Limb (tissue), 2 donors: ENCODE results near the gene PRDM5.
"Not testable (repeated sequence)": the region's sequence is repeated elsewhere in the genome, so short reads cannot be mapped to it uniquely, and the experiment has no call there.

ENCODE experiments used
- DNase-seq, 2 donors: peaks; one replicate each; pipeline ENCODE4 v3.0.0-alpha.2; 2016; ENCODE audit errors: extremely low spot score in 2 of 2

The PRDM5 gene

GRCh38 chr4:120653804-120654573 is 268.5 kb downstream of the PRDM5 start:
- no peak for DNase-seq

- DNase-seq, result not testable (repeated sequence)
Measured at GRCh38 chr4:120648336-120648735, 274.2 kb downstream of the PRDM5 start.
